Parathyroid adenoma (tissue), 2 donors: ENCODE data around the gene RPL12.

Source experiments
- H2AFZ ChIP-seq: fragments of 300-600 bp; sonication (generic); one replicate; pipeline ENCODE4 v1.7.0; 2017; ENCODE audit warnings: antibody characterized with exemption, mild to moderate bottlenecking
- H3K27ac ChIP-seq: fragments of 300-600 bp; sonication (generic); one replicate; pipeline ENCODE4 v1.7.0; 2017
- H3K27me3 ChIP-seq: fragments of 300-600 bp; sonication (generic); one replicate; pipeline ENCODE4 v1.7.0; 2017; ENCODE audit warnings: low read length; ENCODE audit not compliant: control insufficient read depth, insufficient read depth
- H3K36me3 ChIP-seq: fragments of 300-600 bp; sonication (generic); one replicate; pipeline ENCODE4 v1.7.0; 2017; ENCODE audit warnings: low read length; ENCODE audit not compliant: control insufficient read depth, insufficient read depth
- H3K4me1 ChIP-seq: fragments of 300-600 bp; sonication (generic); one replicate; pipeline ENCODE4 v1.7.0; 2017; ENCODE audit warnings: control low read depth
- H3K4me2 ChIP-seq: fragments of 300-600 bp; sonication (generic); one replicate; pipeline ENCODE4 v1.7.0; 2017; ENCODE audit warnings: low read length
- H3K4me3 ChIP-seq: fragments of 300-600 bp; sonication (generic); one replicate; pipeline ENCODE4 v1.7.0; 2017; ENCODE audit warnings: low read depth, low read length
- H3K79me2 ChIP-seq: fragments of 300-600 bp; sonication (generic); one replicate; pipeline ENCODE4 v1.7.0; 2017; ENCODE audit warnings: control low read depth
- H3K9ac ChIP-seq: fragments of 300-600 bp; sonication (generic); one replicate; pipeline ENCODE4 v1.7.0; 2017; ENCODE audit warnings: mild to moderate bottlenecking
- H3K9me3 ChIP-seq: fragments of 300-600 bp; sonication (generic); one replicate; pipeline ENCODE4 v1.7.0; 2017; ENCODE audit warnings: low read length; ENCODE audit not compliant: control insufficient read depth
- CTCF ChIP-seq: fragments of 300-600 bp; sonication (generic); IDR thresholded peaks from one replicate; pipeline ENCODE4 v1.7.0; 2017; ENCODE audit warnings: antibody characterized with exemption, mild to moderate bottlenecking
- donor health status: primary hyperparathyroidism.

RPL12 gene

GRCh38 chr9:127463911-127464310 is 12.7 kb upstream of the RPL12 start:
- H2AFZ ChIP-seq: no peak overlapping the region
- no peaks in the 10 kb centered on the region for H3K4me1 ChIP-seq
- no peak overlapping the region for H3K4me2 ChIP-seq
- H3K9me3 ChIP-seq: no peaks in the 10 kb centered on the region
- TF ChIP-seq CTCF: no peak
- no peaks in the 10 kb centered on the region for H3K36me3 ChIP-seq
- no peak overlapping the region for H3K9ac ChIP-seq
- H3K27me3 ChIP-seq: no peaks in the 10 kb centered on the region
- no peak overlapping the region for H3K4me3 ChIP-seq
- H3K79me2 ChIP-seq: no peaks in the 10 kb centered on the region
- no peak overlapping the region for H3K27ac ChIP-seq

DNA sequence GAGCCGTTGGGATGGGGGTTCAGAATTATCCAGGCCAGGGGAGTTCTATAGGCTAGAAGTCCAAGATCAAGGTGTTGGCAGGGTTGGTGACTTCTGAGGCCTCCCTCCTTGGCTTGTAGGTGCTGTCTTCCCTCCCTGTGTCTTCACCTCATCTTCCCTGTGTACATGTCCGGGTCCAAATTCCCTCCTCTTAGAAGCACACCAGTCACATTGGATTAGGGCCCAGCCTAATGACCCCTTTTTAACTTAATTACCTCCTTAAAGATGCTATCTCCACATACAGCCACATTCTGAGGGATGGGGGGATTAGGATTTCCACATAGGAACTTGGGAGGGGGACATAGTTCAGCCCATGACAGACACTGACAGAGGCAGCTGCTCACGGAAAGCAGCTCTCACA is 12.2 kb upstream of the RPL12 start:
- Histone ChIP-seq H3K4me3 (no peak overlapping the region), H3K4me2 (no peak overlapping the region), H2AFZ (no peak overlapping the region), H3K27me3 (no peaks in the 10 kb centered on the region), H3K36me3 (no peaks in the 10 kb centered on the region), H3K9ac (no peak overlapping the region), H3K27ac (no peak overlapping the region), H3K9me3 (no peaks in the 10 kb centered on the region), H3K4me1 (no peaks in the 10 kb centered on the region), H3K79me2 (no peaks in the 10 kb centered on the region)
- TF ChIP-seq CTCF: no peak

DNA sequence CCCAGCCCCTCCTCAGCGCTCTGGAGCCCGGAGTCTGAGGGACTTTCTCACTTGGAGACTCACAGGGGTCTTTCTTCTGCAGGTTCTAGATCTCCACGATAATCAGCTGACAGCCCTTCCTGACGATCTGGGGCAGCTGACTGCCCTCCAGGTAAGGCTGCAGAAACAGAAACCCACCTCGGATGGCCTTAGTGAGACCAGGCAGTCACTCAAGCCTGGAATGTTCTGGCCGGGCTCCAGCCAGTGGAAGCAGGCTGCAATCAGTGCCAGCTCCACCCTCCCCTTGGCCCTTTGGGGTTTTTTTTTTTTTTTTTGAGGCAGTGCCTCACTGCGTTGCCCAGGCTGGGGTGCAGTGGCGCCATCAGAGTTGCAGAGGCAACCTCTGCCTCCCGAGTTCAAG is 7.7 kb upstream of the RPL12 start:
- Histone ChIP-seq H3K4me3 (no peak overlapping the region), H3K9me3 (no peaks in the 10 kb centered on the region), H3K79me2 (no peaks in the 10 kb centered on the region), H3K36me3 (no peaks in the 10 kb centered on the region), H3K27me3 (no peaks in the 10 kb centered on the region), H2AFZ (no peak overlapping the region), H3K9ac (no peak overlapping the region), H3K4me1 (no peaks in the 10 kb centered on the region), H3K27ac (no peak overlapping the region), H3K4me2 (no peak overlapping the region)
- TF ChIP-seq CTCF: no peak

GRCh38 chr9:127457191-127457878 is 6.1 kb upstream of the RPL12 start:
- no peaks in the 10 kb centered on the region for H3K4me1 ChIP-seq
- no peak overlapping the region for H3K27ac ChIP-seq
- no peak for TF ChIP-seq CTCF
- H3K36me3 ChIP-seq: no peaks in the 10 kb centered on the region
- no peak overlapping the region for H3K4me2 ChIP-seq
- no peaks in the 10 kb centered on the region for H3K9me3 ChIP-seq
- H2AFZ ChIP-seq: no peak overlapping the region
- no peaks in the 10 kb centered on the region for H3K79me2 ChIP-seq
- no peaks in the 10 kb centered on the region for H3K27me3 ChIP-seq
- H3K9ac ChIP-seq: no peak overlapping the region
- no peak overlapping the region for H3K4me3 ChIP-seq

DNA sequence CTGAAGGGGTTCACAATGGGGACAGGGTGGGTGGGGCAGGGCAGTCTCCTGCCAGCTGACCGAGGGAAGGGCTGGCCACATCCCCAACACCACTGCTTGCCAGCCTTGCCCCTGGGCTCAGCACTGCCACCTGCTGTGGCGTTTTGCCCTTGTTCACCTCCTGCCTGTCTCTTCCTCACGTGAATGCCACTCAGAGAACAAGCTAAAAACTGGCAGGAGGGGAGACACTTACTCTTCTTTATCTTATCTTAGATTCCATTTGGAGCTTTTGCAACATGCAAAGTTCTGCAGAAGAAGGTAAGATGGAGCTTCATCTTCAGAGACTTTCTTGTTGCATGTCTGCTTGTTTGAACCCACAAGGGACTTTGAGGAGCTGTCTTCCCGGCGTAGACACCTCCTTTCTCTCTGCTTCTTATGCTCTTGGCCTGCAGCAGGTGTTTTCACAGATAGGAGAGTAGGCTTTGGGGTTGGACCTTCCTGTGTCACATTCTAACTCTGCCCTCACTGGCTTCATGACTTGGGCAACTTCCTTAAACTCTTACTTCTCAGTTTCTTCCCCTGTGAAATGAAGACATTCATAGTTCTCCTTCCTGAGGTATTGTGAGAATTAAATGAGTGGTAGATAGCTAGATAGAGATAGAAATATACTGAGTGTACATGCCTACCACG is 4.3 kb upstream of the RPL12 start:
- Histone ChIP-seq H3K4me1 (no peaks in the 10 kb centered on the region), H3K4me2 (no peak overlapping the region), H2AFZ (no peak overlapping the region), H3K27me3 (no peaks in the 10 kb centered on the region), H3K4me3 (no peak overlapping the region), H3K79me2 (no peaks in the 10 kb centered on the region), H3K36me3 (no peaks in the 10 kb centered on the region), H3K9ac (no peak overlapping the region), H3K9me3 (no peaks in the 10 kb centered on the region), H3K27ac (no peak overlapping the region)
- peak; percentile 9 for TF ChIP-seq CTCF
